Activated CD8-positive, alpha-beta memory T cell treated with anti-CD3 and anti-CD28 coated beads, Interleukin-2, amount 10 ng/mL, durations not matched to agents 7 days and 5 days (primary cell): ENCODE data around the gene EHD4. TPM values are rescaled to one million over a fixed set of nuclear protein-coding genes. Genes with fewer than 3 reads are reported as not detected.

Experiments used
- ATAC-seq: fragments of 150-1000 bp; cut with Tn5 transposase; one replicate; pipeline ENCODE4 v1.10.0; 2021; ENCODE audit warnings: moderate library complexity
- CTCF ChIA-PET: fragments of 350-600 bp; sonication (Branson Sonifier 250); formaldehyde crosslinking; loops from one replicate; lab custom pipeline; 2021; ENCODE audit warnings: antibody characterized with exemption; lab: Charles Lee
- DNase-seq: peaks from one replicate; pipeline ENCODE4 v3.0.0-alpha.2; 2020
- H3K27ac Mint-ChIP-seq: one replicate; pipeline ENCODE4 v1.8.0; 2021; ENCODE audit warnings: mild to moderate bottlenecking, mixed read lengths
- H3K27me3 Mint-ChIP-seq: one replicate; pipeline ENCODE4 v1.8.0; 2021; ENCODE audit warnings: mixed read lengths
- H3K36me3 Mint-ChIP-seq: one replicate; pipeline ENCODE4 v1.8.0; 2021; ENCODE audit warnings: mild to moderate bottlenecking, mixed read lengths
- H3K4me1 Mint-ChIP-seq: one replicate; pipeline ENCODE4 v1.8.0; 2021; ENCODE audit warnings: mixed read lengths
- H3K4me3 Mint-ChIP-seq: one replicate; pipeline ENCODE4 v1.8.0; 2021; ENCODE audit warnings: mild to moderate bottlenecking, moderate library complexity, mixed read lengths
- H3K9me3 Mint-ChIP-seq: one replicate; pipeline ENCODE4 v1.8.0; 2022; ENCODE audit warnings: low read depth, mixed read lengths
- total RNA-seq, 2 experiments: library from RNA; stranded (reverse); gene quantifications; one replicate each; pipeline ENCODE4 v1.2.3, GENCODE V29; 2021

Gene EHD4
- total RNA-seq, 2 experiments from 2014 or later: 15.6 to 19.8 TPM

DNA sequence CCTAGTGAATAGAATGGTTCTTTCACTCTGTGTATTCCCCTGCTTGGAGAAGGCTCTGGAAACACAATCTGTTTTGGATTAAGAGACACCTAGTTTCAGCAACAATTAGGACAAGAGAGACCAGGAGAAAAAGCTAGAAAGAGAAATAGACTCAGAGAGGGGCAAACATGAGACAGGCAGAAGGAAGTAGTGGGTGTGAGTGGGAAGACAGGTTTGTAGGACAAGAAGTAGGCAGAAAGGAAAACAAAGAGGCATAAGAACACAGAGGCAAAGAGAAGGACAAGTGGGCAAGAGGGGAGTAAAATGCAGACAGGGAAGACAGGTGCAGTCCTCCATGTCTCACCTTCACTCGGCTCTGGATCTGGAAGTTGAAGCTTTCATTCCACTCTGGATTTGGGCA is 35.0 kb upstream of the EHD4 start:
- H3K9me3 Mint-ChIP-seq: no peaks in the 10 kb centered on the region
- no peaks in the 10 kb centered on the region for H3K36me3 Mint-ChIP-seq
- DNase-seq: no peak
- H3K27ac Mint-ChIP-seq: no peak overlapping the region
- peaks cover 13% of the 10 kb centered on the region for H3K4me1 Mint-ChIP-seq
- peaks cover 3% of the 10 kb centered on the region for H3K27me3 Mint-ChIP-seq
- no peak overlapping the region for H3K4me3 Mint-ChIP-seq
- CTCF ChIA-PET: no interaction called here
- ATAC-seq: no peak

DNA sequence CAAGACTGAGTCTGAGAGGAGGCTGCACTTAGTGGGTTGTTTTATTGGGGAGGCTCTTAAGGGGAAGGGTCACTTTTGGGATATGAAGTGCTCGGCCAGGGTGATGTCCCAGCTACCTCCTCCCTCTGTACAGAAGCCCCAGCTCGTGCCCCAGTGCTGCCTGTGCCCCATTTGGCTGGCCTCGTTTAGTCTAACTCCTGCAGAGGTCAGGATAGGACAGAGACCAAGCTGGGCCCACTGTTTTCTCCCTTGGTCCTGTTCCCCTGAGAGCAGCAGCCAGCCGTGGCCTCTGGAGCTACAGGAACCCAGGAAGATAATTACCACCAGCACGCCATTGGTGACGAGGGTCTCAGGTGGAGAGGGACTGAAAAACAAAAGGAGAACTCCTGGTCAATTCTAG is 30.0 kb upstream of the EHD4 start:
- Mint-ChIP-seq H3K4me3 (no peak overlapping the region), H3K36me3 (no peaks in the 10 kb centered on the region), H3K27ac (no peak overlapping the region), H3K9me3 (no peaks in the 10 kb centered on the region), H3K27me3 (peaks cover 12% of the 10 kb centered on the region), H3K4me1 (no peaks in the 10 kb centered on the region)
- DNase-seq (no peak), ATAC-seq (no peak)
- CTCF ChIA-PET: interaction anchor here (1.2 to 2.3 kb wide), 2 partner anchors 13 to 54 kb away, joined by 3 to 7 read pairs; no protein-coding TSS in a partner anchor

DNA sequence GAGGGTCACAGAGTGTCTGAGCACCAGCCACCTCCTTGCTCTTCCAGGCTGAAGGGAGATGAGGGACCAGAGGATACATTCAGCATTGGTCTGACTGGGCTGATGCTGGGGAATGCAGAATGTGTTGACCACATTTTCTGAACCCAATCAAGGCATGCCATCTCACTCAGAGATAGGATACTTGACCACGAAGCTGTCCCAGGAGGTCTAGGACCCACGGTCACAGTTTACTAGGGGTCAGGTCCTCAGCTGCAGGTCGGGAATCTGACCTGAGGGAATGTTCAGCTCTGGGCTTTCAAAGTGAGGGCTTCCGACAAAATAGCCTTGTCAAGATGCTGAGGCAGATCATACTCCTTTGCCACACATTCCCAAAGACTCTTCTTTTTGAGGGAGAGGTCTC is 28.9 kb upstream of the EHD4 start:
- H3K36me3 Mint-ChIP-seq: no peaks in the 10 kb centered on the region
- peaks cover 12% of the 10 kb centered on the region for H3K27me3 Mint-ChIP-seq
- H3K4me3 Mint-ChIP-seq: no peak overlapping the region
- H3K27ac Mint-ChIP-seq: no peak overlapping the region
- CTCF ChIA-PET: interaction anchor here (0.5 to 2.3 kb wide), 4 partner anchors 12 to 400 kb away, joined by 3 to 7 read pairs (median 4); no protein-coding TSS in a partner anchor
- no peaks in the 10 kb centered on the region for H3K9me3 Mint-ChIP-seq
- H3K4me1 Mint-ChIP-seq: no peaks in the 10 kb centered on the region
- ATAC-seq: no peak
- DNase-seq: no peak

DNA sequence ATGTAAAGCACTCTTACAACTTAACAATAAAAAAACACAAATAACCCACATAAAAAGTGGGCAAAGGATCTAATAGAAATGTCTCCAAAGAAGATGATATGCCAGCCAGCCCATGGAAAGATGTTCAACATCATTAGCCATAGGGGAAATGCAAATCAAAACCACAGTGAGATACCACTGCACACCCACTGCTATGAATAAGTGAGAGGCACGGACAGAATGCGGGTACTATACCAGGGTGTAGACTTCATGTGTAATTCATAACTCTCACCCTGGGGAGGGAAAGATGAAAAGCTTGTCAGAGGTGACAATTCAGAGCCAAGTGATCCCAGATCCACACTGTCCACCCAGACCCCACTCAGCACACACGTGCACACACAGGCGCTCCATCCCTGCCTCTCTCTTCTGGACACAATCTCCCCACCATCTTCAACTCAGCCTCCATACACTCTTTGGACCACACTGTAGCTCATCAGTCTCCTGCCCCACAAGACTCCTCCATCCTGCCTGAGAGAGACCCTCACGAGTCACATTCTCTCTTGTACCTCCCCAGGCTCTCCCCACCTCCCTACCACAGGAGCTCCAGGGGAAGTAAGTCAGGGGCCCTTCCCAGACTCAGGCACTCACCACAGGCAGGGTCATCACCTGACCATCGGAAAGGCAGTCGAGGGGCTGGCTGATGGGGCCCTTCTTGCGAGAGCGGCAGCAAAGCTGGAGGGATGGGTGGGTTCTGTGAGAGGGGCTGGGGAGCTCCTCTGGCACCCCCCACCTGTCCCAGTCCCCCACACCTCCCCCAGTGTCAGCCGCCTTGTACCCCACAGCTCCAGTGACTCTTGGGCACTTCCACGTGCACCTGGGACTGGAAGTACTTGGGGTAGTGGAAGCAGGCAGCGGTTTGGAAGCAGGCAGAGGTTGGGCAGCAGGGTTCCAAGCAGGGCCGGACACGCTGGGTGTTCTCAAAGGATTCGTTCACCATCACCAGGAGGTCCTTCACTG is 27.2 kb upstream of the EHD4 start:
- Mint-ChIP-seq H3K9me3 (no peaks in the 10 kb centered on the region), H3K4me1 (no peaks in the 10 kb centered on the region), H3K36me3 (no peaks in the 10 kb centered on the region), H3K27ac (no peak overlapping the region), H3K4me3 (no peak overlapping the region), H3K27me3 (peaks cover 12% of the 10 kb centered on the region)
- ATAC-seq (no peak), DNase-seq (no peak)
- CTCF ChIA-PET: interaction anchor here (3.2 kb wide), 1 partner anchor 10 kb away, joined by 11 read pairs; no protein-coding TSS in a partner anchor

DNA sequence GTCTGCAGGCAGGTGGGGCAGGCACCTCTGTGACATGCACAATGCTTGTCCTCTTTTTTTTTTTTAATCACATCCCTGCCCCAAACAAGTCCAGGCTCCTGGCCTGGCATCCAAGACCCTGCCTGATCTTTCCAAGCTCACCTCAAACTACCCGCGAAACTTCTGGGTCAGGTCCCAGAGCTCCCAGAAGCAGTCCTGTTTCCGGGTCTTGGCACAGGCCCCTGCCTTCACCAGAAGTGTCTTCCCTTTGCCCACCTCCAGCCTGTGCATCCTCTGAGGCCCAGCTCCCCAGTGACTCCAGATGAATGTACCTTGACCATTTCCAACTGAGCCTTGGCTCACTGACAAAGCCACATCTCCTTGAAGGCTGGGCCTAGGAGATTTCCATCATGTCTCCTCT is 25.5 kb upstream of the EHD4 start:
- Mint-ChIP-seq H3K4me1 (no peaks in the 10 kb centered on the region), H3K4me3 (no peak overlapping the region), H3K27me3 (peaks cover 9% of the 10 kb centered on the region), H3K27ac (no peak overlapping the region), H3K9me3 (no peaks in the 10 kb centered on the region), H3K36me3 (no peaks in the 10 kb centered on the region)
- DNase-seq: no peak
- CTCF ChIA-PET: interaction anchor here (1.5 to 3.2 kb wide), 2 partner anchors 9 to 86 kb away, joined by 4 to 11 read pairs; no protein-coding TSS in a partner anchor
- no peak for ATAC-seq

DNA sequence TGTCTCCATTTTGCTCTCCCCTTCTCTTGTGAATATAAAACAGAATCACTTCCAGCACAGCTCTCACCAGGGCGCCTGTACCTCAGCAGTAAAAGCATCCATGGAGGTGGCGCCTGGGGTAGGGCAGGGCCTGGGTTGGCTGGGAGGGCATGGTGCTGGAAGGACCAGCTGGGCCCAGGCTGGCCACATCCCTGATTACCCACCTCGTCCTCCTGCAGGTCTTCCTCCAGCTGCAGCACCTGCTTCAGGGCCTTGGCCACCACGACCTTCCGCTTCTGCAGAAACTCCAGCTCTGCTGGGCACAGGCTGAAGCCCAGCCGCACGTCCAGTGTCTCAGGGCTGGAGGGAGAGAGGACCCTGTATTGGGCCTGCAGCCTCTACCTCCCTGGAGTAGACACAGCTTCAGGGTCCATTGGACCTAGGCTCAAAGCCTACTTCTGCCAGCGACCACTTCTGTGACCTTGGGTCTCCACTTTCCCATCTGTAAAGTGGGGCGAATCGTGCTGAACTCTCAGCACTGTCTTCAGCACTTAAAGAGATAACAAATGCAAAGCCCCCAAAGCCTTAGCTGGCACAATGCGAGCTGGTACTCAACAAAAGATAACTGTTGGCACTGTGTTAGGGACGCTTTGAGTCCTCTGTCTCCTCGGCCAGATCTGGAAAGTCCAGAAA is 24.7 kb upstream of the EHD4 start:
- Mint-ChIP-seq H3K4me3 (no peak overlapping the region), H3K9me3 (no peaks in the 10 kb centered on the region), H3K27me3 (peaks cover 9% of the 10 kb centered on the region), H3K36me3 (no peaks in the 10 kb centered on the region), H3K27ac (no peak overlapping the region), H3K4me1 (no peaks in the 10 kb centered on the region)
- CTCF ChIA-PET: interaction anchor here (1.5 to 3.2 kb wide), 2 partner anchors 8 to 87 kb away, joined by 4 to 11 read pairs; no protein-coding TSS in a partner anchor
- DNase-seq (no peak), ATAC-seq (no peak)

DNA sequence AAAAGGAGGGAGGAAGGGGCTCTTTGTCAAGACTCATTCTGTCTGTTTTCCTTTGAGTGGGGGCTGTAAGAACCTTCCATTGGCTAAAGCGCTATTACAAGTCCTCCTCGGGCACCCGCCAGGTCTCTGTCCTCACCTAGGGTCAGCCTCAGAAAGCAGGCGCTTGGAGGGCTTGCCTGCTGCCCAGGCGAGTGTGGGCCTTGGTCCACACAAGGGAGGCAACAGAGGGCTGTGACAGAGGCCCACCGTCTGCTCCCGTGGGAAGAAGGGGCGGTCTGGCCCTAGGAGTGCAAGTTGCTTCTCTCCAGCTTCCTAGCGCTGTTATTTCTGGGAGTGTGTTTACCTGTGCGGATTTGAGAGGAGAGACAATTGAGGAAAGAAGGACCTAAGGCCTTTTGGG is 24.0 kb upstream of the EHD4 start:
- no peak overlapping the region for H3K27ac Mint-ChIP-seq
- no peaks in the 10 kb centered on the region for H3K9me3 Mint-ChIP-seq
- peaks cover 9% of the 10 kb centered on the region for H3K27me3 Mint-ChIP-seq
- CTCF ChIA-PET: interaction anchor here (1.6 kb wide), 1 partner anchor 60 kb away, joined by 3 read pairs; no protein-coding TSS in a partner anchor
- no peak overlapping the region for H3K4me3 Mint-ChIP-seq
- no peaks in the 10 kb centered on the region for H3K36me3 Mint-ChIP-seq
- H3K4me1 Mint-ChIP-seq: no peaks in the 10 kb centered on the region
- DNase-seq (no peak), ATAC-seq (no peak)

DNA sequence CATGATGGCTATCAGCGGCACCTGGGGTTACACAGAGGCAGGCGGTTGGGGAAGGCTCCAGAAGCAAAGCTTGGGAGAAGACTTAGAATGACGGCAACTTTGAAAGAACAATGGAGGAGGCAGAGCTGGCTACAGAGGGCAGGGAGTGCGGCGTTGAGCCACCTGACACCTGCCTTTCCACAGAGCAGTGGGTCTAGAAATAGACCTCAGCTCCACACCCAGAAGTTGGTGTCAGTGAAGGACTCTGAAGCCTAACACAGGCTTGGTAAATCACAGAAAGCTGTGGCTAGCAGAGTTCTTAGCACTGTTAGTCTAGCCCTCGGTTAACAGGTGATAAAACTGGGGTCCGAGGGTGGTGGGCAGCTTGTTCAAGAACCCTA is 23.1 kb upstream of the EHD4 start:
- no peak for ATAC-seq
- Mint-ChIP-seq H3K27ac (no peak overlapping the region), H3K36me3 (no peaks in the 10 kb centered on the region), H3K4me3 (no peak overlapping the region), H3K27me3 (peaks cover 9% of the 10 kb centered on the region), H3K9me3 (no peaks in the 10 kb centered on the region), H3K4me1 (no peaks in the 10 kb centered on the region)
- no peak for DNase-seq
- CTCF ChIA-PET: interaction anchor here (1.6 to 2.4 kb wide), 2 partner anchors 61 to 87 kb away, joined by 3 to 5 read pairs; no protein-coding TSS in a partner anchor

DNA sequence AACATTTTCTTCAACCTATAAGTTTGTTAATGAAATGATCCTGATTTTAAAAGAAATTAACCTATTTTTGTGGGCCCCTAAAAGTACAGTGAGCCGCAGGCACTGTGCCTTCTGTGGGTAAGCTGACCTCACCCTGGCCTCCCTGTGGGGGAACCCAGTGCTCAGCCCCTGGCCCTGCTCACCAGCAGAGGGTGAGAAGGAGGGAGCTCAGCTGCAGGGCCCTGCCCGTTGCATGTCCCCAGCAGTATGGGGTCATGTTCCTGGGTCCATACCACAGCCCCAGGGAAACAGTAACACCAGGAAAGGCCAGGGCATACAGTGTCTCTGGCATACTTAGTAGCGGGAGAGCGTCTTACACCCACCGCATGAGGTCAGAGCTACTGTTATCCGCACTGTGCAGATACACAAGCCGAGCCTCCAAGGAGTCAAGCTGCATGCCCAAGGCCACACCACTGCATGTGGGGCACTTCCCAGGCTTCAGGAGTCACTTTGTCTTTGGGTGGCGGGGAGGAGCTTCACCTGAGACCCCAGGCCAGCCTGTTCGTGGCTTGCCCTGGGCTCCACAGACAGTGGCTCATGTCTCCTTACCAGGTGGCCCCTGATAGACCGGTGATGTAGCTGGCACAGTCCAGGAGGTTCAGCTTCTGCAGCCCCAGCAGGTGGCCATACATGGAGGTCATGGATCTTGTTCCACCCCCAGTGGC is 22.6 kb upstream of the EHD4 start:
- H3K9me3 Mint-ChIP-seq: no peaks in the 10 kb centered on the region
- DNase-seq (no peak), ATAC-seq (no peak)
- H3K27ac Mint-ChIP-seq: no peak overlapping the region
- peaks cover 10% of the 10 kb centered on the region for H3K27me3 Mint-ChIP-seq
- no peaks in the 10 kb centered on the region for H3K4me1 Mint-ChIP-seq
- H3K36me3 Mint-ChIP-seq: no peaks in the 10 kb centered on the region
- H3K4me3 Mint-ChIP-seq: no peak overlapping the region
- CTCF ChIA-PET: interaction anchor here (1.3 to 2.4 kb wide), 3 partner anchors 62 to 90 kb away, joined by 3 to 5 read pairs (median 4); no protein-coding TSS in a partner anchor

DNA sequence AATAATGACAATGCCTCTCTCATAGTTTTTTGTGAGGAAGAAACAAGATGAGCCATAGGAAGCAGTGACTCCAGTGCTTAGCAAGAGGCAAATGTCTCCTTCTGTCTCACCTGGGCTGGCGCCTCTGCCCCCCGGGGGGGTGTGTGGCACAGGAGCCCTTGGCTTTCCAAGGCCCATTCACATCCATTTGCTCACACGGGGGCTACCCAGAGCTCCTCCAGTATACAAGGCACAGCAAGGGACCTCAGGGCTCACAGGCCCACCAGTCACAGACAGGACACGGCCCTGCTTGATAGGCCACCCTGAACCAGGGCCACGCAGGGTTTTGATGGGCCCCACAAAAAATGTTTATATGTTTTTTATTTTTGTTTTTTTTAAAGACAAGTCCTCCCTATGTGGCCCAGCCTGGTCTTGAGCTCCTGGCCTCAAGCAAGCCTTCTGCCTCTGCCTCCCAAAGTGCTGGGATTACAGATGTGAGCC is 21.9 kb upstream of the EHD4 start:
- H3K27ac Mint-ChIP-seq: no peak overlapping the region

DNA sequence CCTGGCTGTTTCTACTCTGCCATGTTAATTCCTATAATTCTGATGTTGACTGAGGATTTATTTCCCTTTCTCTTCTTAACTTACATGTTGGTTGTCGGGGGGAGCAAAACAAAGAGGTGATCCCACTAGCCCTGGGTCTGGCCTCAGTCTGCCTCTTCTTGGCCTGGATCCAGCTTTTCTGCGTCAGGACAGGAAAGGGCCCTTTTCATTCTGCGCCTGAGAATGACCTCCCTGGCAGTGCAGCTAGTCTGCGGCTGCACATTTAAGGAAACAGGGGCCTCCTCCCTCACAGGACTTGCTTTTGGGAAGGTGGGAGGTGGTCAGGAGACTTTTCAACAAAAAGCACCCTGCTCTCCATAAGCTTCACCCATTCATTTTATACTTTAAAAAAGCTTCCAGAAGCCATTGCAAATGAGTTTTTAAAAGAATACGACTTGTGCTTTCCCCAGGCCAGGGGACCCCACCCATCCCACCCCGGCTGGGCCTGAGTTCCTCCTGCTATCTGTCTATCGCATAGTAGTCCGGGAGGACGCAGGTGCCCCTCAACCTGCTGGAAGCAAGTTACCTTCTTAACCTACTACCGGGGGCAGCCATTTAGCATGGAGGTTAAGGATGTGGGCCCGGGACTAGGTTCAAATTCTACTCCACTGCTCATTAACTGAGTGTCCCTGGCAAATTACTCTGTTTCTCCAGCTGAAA is 21.3 kb upstream of the EHD4 start:
- no peaks in the 10 kb centered on the region for H3K9me3 Mint-ChIP-seq
- CTCF ChIA-PET: interaction anchor here (0.6 to 2.4 kb wide), 5 partner anchors 49 to 91 kb away, joined by 3 to 5 read pairs (median 4); no protein-coding TSS in a partner anchor
- no peaks in the 10 kb centered on the region for H3K36me3 Mint-ChIP-seq
- no peak overlapping the region for H3K27ac Mint-ChIP-seq
- peaks cover 2% of the 10 kb centered on the region for H3K27me3 Mint-ChIP-seq
- H3K4me1 Mint-ChIP-seq: no peaks in the 10 kb centered on the region
- DNase-seq (no peak), ATAC-seq (no peak)
- H3K4me3 Mint-ChIP-seq: no peak overlapping the region

More for the DNA sequence above, 21.9 kb upstream of the EHD4 start:
- no peaks in the 10 kb centered on the region for H3K36me3 Mint-ChIP-seq
- CTCF ChIA-PET: interaction anchor here (0.6 to 2.4 kb wide), 4 partner anchors 49 to 90 kb away, joined by 3 to 5 read pairs (median 4); no protein-coding TSS in a partner anchor
- no peak for ATAC-seq
- no peaks in the 10 kb centered on the region for H3K9me3 Mint-ChIP-seq
- no peaks in the 10 kb centered on the region for H3K4me1 Mint-ChIP-seq
- no peak for DNase-seq
- H3K27me3 Mint-ChIP-seq: peaks cover 5% of the 10 kb centered on the region
- no peak overlapping the region for H3K4me3 Mint-ChIP-seq

DNA sequence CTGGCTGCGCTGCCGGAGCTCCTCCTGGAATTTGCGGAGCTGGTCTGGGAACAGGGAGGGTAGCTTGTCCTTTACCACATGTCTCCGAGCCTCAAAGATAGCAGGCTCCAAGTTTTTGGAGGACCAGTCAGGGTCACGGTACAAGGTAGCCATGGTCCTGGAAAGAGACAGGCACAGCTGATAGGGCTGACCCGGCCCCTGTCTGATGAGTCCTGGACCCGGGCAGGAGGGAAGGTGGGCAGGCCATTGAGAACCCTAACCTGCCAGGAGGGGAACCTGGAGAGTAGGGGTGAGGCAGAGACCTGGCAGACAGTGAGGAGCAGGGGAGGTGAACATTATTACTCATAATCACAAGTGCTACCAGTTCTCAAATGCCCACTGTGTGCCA is 20.4 kb upstream of the EHD4 start:
- Mint-ChIP-seq H3K36me3 (no peaks in the 10 kb centered on the region), H3K4me3 (no peak overlapping the region), H3K27me3 (peaks cover 2% of the 10 kb centered on the region), H3K4me1 (no peaks in the 10 kb centered on the region), H3K9me3 (no peaks in the 10 kb centered on the region), H3K27ac (no peak overlapping the region)
- no peak for ATAC-seq
- no peak for DNase-seq
- CTCF ChIA-PET: interaction anchor here (1.1 kb wide), 1 partner anchor 64 kb away, joined by 4 read pairs; no protein-coding TSS in a partner anchor
